NCI-H1092 (cell line): ENCODE measurements around the gene RNFT2.
A peak's percentile ranks its signal among the peaks of the same experiment; 100 is the strongest.
"Not testable (repeated sequence)": the region's sequence is repeated elsewhere in the genome, so short reads cannot be mapped to it uniquely, and the experiment has no call there.

Experiments
- DNase-seq: peaks from one replicate; lab custom pipeline; 2025; lab: John Stamatoyannopoulos, UW

The RNFT2 gene

DNA sequence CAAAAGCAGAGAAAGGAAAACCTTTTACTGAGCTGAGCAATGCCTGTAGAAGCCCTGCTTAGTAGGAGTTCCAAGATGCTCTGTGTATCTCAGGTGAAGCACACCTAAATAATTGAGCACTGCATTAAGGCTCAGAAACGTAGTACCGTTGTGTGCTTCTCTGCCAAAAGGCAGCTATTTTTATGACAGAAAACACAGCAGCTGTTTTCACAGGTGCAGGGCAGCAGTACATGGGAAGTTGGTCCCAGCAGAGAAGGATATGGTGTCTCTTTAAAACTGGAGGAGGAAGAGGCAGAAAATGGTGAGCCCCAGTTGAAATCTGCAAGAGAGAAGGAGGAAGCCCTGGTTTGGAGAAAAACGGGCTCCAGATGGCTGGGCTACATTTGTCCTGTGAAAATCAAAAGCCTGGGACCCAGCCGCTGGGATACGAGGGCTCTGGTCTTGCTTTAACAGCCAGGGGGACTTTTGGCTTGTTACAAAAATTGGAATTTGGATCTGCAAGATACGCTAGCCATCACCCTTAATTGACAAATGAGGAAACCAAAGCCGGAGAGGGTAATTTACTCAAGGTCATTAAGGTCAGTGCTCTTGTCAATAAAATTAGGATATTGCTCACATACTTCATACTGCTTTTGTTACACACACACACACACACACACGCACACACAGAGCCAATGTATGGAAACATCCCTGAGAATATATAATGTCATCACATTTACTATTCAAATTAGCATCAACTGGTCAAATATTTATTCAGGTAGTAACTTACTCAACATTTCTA is 27.6 kb upstream of the RNFT2 start:
- DNase-seq: no peak

DNA sequence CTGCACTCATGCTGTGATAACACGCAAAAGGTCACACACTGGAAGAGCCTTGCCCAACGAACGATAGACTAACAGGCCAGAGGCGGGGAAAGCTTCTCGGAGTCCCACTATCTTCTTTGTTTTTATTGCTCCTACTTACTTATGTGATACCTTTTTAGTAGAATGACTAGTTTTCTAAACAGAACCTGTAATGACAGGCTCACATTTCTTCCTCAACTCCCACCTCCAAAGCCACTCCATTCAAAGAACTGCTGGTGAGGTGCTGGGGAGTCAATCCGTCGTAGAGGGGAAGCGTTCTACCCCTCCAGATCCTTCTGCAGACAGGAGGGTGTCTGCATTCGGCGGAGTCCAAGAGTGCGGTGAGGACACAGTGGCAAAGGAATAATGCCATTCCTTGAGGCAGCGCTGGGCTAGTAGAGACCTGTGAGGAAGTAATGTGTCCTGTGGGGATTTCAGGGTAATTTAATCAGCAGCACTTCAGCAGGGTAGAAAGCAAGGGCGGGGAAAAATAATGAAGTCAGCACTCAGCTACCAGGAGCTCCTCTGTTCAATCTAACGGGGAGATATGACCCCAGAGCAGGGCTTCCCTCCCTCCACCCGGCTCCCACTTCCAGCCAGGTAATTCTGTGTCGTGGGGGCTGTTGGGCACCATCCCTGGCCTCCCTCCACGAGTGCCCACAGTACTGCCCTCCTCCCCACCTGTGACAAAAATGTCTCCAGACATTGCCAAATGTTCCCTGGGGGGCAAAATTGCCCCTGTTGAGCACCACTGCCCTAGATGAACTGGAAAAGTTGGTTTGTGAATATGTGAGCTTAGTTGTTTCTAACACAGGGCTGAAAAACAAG is 25.4 kb upstream of the RNFT2 start:
- DNase-seq: no peak

DNA sequence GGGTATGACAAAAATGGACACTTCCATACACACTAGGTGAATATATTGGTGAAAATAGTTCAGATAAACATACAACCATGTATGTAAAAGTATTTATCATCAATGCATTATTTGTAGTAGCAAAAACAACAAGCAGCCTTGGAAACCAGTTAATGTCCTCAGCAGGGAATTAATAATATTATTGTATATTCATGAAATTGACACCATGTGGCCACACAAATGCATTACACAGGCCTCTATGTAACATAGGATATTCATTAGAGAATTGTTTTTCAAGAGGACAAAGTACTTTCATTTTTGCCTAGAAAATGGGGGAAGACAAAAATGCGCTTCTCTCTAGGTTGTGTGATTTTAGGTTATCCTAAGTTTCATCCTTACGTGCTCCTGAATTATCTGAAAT is 24.6 kb upstream of the RNFT2 start:
- no peak for DNase-seq

DNA sequence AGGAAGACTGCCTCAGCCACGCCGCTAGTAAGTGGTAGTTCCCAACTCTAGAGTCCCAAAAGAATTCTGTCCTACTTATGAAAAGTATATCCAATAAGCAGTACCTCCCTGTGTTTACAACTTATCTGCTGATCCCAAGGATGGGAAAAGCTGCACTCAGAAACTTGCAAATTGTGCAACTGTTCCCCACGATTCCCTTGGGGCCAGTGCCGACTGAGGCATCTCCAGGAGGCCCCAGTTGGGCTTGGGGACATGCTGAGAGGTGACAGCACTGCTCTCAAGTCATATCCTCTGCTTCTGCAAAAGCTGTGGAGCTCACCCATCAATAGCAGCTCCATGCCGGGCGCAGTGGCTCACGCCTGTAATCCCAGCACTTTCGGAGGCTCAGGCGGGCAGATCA is 23.9 kb upstream of the RNFT2 start:
- no peak for DNase-seq

DNA sequence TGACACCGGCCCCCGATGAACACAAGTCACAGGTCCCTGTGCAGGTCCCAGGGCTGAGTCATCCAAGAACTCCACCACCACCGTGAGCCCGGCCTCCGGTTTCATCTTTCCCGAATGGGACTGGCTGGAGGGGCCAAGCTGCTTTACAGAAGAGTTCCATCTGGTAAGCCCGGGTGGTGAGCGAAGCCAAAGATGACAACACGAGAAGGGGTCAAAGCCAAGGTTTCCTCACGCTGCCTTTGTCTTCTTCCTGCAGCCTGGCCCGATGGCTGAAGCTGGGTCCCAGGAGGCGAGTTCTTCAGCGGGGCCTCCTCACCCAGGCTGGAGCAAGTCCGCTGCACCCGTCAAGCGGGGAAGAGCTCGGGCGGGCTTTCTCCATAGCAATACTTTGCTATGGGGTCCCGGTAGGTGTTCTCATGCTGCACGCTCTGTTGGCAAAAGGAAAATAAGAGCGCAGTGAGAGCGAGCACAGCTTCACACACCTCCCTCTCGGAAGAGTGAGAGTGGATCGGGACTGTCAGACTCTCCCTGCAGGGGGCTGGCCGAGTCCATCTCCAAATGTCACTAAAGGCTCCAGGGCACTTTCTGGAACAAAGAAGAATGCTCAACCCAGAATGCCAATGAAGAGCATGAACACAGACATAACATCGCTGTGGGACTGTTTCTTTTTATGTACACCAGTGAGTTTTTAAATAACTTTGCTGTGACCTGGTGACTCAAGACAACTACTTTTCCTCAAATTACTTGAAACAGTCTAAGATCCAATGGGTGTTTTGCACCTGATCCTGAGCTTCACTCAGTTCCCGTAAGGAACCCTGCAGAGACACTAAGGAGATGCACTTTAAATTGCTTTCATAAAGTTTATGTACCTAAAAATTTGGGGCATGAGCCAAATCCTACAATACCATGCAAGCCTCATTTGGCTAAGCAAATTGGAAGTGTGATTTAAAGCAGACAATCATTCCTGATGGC is 20.4 kb upstream of the RNFT2 start:
- no peak for DNase-seq

DNA sequence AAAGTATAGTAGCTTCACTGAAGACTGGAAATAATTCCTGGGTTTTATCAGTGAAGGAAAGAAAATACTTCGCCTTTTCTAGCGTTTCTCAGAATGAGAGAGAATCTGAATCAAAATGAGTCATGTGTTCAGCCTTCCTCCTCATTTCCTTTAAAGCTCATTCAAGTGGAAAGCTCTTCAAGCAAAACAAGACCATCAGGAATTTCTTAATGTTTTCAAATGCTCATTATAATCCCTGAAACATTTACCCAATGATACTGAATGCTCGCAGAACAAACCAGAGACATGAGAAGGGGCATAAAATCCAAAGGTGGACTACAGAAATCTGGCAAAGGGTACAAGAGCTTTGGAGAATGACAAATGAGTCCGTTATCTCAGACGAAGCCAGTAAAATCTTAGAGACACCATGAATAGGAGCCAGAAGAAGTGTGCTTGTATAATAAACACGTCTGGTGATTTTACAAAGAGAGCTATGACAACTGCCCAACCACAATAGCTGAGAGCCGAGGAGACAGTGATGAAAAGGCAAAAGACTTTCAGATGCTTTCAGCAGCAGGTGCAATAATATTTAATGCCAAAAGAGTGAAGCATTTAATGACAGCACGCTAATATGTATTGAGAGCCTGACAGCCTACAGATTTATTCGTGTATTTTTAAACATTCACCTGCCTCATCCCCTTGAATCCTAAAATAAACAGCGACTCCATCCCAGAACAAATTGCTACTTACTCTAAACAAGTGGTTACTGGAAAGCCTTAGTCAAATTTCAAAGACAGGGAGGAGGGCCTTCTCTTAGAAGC is 19.3 kb upstream of the RNFT2 start:
- DNase-seq: peak; percentile 20

DNA sequence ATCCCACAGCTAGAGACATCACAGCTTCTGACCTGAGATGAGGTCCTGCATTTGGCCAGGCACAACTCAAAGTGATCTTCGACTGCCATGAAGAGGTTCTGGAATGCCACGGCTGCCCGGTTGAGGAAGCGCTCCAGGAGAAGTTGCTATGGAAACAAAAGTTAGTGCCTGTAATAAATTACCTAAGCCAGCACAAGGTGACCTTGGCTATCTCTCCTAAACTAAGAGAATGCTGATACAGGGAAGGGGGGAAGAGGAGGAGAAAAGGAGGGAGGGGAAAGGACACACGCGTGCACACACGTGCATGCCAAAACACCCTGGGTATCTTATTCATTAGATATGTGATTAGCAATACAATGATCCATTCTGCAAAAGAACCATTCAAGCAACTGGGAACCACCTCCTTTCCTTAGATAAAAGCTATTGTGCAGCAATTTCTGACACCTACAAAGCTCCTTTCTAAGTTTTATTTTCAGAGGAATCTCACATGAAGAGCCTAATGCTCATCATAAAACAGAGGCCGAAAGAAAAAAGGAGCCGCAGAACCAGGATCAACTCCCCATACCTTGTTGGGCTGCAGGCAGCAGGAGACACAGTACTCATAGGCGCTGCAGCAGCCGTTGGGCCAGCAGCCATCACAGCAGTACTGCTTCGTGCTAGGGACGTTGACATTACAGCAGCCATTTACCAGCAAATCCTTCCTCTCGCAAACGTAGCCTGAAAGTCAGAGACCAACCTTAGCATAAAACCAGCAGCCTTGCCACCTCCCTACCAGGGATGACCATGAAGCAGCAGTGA is 18.2 kb upstream of the RNFT2 start:
- no peak for DNase-seq

DNA sequence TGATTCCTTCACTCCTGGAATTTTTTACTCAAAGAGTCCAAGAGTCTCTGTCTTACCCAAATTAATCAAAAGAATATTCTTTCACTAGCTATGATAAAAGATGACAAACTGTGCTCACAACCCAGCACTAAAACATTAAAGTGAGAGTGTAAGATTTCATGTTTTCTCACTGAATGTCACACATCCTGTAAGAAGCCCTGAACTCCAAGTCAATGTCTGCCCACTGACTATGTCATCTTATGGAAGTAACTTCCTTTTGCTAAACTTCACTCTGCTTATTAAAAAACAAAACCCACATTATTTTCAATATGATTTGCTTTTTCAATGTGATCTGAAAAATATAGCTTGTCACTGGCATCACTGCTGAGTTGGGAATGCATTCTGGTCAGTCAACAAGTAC is 15.9 kb upstream of the RNFT2 start:
- no peak for DNase-seq

DNA sequence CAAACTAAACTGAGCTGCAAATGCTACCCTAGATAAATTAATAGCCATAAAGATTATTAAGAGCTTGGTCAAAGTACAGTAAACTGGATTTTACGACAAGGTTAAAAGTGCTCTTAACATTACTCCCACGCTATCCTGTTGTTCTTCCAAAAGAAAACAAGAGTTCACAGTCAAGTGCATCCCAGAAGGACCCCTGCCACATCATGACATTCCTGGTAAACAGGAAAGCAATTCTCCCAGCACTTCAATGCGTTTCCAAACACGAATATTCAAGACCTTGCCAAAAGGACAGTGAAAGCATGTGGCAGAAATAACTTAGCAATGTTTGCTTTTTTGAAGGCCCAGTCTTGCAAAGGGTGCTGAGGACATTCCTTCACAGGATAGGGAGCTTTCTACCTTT is 11.4 kb upstream of the RNFT2 start:
- no peak for DNase-seq

DNA sequence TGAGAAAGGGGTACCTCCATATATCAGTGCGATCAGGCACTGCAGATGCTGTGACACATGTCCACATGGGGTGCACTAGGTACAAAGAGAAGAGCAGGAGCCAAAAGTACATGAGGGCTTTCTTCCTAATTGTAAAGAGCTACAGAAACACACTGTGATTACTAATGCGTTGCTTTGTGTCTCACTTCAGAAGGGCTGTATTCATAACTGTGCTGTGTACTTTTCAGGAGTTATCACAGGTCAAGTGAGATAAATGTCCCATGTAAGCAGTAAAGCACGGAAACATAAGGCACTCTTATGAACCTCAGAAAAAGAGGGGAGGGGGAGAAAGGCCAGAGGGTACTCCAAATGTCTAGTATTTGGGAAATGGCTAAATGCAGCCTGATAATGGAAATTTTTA is 10.9 kb upstream of the RNFT2 start:
- no peak for DNase-seq

DNA sequence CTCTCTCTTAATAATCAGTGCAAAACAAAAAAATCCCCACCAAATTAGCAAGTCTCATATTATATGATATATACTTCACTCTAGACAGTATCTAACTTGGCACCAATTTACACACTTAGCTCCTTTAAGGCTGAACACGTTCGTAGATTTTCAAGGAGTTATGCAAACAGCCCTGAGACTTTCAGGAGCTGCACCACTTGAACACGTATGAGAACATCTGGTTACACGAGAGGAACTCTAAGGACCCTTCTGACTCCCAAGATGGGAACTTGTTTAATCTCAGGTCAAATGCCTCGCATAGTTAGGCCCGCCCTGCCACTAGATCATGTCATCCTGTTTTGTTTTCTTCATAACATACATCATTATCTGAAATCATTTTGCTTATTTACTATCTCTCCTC is 10.2 kb upstream of the RNFT2 start:
- no peak for DNase-seq

DNA sequence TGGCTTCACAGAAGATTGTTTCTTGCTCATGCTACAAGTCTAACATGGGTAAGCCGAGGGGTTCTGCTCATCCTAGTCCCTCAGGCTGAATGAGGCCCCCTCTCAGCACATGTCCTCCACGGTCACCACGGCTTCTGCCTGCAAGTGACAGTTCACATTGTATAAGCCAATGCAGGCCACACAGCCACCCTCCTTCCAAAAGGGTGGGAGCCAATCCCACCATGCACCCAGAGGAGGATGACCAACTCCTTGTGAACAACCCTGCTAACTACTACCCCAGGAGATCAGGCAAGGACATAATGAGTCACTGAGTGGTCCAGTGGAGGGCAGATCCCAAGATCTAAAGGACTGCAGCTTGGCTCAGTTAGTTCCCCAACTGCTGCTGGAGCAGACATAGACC is 6.3 kb upstream of the RNFT2 start:
- no peak for DNase-seq

DNA sequence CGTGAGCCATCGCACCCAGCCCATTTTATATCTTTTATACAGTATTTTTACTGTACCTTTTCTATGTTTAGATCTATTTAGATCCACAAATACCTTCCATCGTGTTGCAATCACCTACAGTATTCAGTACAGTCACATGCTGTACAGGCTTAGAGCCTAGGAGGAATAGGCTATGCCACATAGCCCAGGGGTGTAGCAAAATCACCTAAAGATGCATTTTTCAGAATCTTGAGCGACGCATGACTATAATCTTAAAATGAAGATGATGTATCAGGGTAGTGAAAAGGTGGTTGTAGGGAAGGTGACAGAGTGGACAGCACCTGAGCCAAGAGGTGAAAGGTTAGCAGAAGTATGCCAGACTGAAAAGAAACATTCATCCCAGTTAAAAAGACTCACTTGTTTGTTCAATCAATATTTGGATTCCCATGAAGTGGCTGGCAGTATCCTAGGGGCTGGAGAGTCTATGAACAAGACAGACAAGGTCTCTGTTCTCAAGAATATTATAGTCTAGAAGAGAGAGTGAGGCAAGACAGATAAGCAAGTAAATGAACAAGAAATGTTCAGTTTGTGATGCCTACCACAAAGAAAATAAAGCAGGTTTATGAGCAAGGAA is 3.9 kb upstream of the RNFT2 start:
- no peak for DNase-seq

DNA sequence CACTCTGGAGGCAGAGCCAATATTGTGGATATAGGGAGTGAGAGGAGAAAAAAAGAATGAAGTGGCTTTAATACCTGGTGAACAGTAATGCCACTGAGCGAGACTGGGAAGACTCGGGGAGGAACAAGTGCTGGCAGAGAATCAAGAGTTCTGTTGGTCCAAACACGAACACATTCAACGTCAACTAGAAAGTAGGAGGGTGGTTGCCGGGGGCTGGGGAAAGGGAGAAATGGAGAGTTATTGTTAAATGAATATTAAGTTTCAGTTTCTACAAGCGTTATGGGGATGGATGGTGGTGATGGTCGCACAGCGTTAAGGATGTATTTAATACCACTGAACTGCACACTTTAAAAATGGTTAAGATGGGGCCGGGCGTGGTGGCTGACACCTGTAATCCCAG is 3.0 kb upstream of the RNFT2 start:
- DNase-seq: no peak

DNA sequence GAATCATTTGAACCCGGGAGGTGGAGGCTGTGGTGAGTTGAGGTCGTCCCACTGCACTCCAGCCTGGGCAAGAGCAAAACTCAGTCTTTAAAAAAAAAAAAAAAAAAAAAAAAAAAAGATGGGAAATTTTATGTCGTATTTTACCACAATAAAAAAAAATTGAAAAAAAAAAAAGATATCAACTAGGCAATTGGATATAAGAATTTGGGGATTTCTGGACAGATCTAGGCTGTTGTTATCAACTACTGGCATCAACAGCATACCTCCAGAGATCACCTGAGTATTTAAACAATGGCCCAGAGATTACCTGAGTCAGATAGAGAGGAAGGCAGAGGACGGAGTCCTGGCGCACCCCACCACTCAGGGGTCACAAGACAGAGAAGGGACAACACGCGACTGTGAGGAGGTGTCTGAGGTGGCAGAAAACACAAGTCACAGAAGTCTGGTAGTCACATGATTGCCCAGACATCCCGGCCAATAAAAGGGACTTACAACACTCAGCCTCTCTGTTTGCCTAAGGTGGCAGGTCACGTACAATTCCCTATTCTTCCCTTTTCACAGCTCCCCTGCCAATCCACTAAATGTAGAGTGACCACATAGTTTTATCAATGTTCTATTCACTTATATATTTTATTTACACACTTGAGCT is 2.0 kb upstream of the RNFT2 start:
- DNase-seq: no peak

DNA sequence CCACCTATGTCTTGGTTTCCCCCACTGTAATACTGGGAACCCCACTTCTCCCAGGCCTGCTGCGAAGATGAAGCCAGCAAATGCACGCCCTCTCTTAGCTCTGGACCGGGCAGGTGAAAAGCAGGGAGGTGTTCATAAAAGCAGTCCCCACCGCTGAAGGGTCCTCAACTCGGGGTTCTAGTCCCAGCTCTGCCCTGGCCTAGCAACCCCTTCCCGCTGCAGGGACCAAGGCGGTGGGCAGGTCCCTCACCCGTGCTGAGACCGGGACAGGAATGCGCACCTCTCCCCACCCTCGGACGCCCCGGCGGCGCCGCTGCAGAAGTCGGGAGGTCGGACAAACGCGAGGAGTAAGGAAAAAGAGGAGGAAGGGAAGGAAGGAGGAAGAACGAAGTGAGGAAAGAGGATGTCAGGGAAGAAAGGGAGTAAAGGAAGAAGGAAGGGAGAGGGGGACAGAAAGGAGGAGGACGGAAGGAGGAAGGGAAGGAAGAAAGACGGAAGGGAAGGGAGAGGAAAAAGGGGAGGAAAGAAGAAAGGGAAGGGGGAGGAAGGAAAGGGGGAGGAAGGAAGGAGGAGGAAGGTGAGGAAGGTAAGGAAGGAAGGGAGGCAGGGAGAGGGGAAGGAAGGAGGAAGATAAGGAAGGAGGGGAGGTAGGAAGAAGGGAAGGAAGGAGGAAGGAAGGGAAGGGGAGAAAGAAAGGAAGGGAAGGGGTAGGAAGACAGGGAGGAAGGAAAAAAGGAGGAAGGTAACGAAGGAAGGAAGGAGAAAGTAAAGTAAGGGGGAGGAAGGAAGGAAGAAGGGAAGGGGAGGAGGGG is 947 bp upstream of the RNFT2 start:
- DNase-seq: no peak

DNA sequence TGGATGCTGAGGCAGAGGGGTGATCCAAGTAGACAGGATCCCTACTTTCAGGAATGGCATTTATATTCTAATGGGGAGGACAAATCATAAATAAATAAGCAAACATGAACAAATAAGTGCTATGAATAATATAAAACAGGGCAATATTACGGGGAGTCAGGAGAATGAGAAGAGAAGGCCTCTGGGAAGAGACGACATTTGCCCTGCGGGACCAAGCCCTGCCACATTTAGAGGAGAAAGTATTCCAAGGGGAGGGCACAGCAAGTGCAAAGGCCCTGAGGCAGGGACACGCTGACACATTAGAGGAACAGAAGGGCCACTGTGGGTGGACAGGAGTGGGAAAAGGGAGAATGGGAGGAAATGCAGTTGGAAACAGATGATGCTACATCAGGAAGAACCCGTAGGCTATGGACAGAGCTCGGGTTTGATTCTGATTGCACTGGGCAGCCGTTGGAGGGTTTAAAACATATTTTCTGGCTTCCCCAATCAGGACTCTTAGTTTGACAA is 1.3 kb downstream of the RNFT2 start:
- DNase-seq: no peak

DNA sequence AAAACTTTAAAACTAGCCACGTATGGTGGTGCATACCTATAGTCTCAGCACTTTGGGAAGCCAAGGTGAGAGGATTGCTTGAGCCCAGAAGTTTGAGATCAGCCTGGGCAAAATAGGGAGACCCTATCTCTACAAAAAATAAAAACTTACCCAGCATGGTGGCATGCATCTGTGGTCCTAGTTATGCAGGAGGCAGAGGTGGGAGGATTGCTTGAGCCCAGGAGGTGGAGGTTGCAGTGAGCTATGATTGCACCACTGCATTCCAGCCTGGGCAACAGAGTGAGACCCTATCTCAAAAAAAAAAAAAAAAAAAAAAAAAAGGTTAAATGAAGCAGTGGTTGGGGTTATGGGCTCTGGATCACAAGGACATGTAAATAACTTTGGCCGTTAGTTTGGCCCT is 4.7 kb downstream of the RNFT2 start:
- not testable (repeated sequence) for DNase-seq

DNA sequence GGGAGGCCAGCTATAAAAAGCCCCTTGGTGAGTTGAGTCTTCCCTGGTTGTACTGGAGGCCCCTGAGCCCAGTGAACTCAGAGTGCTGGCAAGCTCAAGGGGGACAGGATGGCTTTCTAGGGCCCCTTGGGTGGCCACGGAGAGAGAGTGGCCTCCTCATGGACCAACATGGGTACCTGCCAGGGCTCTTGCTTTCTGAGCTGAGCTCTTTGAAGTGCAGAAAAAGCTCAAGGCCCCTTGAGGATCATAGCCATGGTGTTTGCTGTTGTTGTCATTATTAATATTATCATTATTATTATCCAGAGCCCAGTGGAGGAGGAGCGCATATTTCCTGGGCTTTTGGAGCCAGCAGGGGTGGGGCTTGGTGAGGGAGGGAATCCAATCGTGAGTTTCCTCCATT is 6.7 kb downstream of the RNFT2 start:
- DNase-seq: no peak
